Suppressor macrophage (primary cell): ENCODE data around the gene MAST4.
A peak's percentile ranks its signal among the peaks of the same experiment; 100 is the strongest.

Experiments used
- DNase-seq, 4 experiments: peaks; one replicate each; pipeline ENCODE4 v3.0.0-alpha.2; 2020 to 2022

Gene MAST4

DNA sequence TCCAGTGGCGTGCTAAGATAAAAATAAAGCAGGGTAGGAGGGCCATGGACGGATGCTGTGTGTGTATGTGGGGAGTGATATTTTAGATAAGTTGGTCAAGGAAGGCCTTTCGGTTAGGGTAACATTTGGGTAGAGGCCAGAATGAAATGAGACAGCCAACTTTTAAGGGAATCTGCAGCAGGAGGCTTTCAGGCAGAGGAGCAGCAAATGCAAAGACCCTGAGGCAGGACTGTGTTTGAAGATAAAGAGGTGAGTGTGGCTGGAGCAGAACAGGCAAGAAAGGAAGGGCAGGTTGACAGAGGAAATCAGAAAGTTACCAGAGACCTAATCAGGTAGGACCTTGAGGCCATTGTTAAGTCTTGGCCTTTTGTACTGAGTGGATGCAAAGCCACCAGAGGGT lies 106.2 kb downstream of the MAST4 start:
- no peak for DNase-seq

DNA sequence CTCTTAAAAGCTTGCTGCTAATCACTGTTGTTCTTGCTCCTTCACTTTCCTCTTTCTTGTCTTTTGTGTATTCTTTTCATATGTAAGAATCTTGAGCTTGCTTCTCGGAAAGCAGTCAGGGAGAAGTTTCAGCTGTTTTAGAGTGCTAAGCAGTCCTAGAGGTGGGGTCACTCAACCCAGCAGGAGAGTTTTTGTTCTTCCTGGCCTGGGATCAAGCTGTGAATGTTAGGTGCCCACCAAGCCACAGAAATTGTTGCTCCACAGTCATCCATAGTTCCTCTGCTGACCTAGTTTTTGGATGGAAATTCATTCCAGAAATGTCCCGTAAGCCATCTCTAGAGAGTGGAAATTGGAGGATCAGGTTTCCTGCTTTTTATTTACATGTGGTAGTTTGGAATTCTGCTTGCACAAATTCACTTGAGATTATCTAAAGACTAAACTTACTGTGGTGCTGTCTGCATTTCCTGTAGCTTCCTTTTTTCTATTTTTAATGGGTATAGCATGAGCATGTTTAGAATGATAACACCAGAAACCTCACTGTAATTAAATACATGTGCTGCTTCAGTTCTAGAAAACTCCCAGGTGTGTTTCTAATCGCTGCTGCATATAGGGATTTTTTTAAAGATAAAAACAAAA lies 108.7 kb downstream of the MAST4 start:
- no peak for DNase-seq

GRCh38 chr5:66708368-66708767 lies 112.2 kb downstream of the MAST4 start:
- no peak for DNase-seq

- no peak for DNase-seq
Observed at GRCh38 chr5:66710557-66711088, 114.4 kb downstream of the MAST4 start.

- DNase-seq: no peak
Observed at GRCh38 chr5:66713998-66714397, 117.8 kb downstream of the MAST4 start.

- no peak for DNase-seq
Observed at GRCh38 chr5:66717455-66718373, 121.5 kb downstream of the MAST4 start.

- DNase-seq: peak; percentile 66 to 91 (median 80)
Observed at GRCh38 chr5:66718374-66719002, 122.3 kb downstream of the MAST4 start.

GRCh38 chr5:66720780-66721179 lies 124.6 kb downstream of the MAST4 start:
- peak in 2 of 4 experiments; percentile 22 to 24 for DNase-seq

- peak in 3 of 4 experiments; percentile 27 to 59 (median 57) for DNase-seq
Observed at GRCh38 chr5:66722686-66723085, 126.5 kb downstream of the MAST4 start.

DNA sequence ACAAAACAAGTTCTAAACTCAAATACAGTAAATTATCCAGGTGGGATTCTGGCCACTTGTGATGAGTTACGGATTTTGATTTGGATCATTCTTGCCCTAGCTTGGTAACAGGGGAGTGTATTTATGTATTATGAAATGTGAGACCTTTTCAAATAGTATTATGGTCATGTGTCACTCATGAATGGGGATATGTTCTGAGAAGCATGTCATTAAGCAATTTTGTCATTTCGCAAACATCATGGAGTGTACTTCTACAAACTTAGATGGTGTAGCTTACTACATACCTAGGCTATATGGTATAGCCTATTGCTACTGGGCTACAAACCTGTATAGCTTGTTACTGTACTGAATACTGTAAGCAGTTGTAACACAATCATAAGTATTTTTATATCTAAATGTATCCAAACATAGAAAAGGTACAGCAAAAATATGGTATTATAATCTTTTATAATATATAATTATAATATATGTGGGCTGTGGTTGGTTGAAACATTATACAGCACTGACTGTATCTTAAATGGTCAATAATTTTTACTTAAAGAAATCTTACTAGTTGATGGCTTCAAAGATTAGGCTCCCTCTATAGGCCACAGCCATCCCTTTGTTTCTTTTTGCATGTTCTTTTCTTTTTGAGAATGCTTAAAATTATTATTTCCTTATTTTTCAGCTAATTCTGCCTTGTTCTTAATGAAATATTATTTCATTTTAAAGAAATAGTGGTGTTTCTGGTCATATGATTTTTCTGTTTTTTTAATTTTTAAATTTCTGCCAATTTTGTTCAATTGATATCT lies 128.4 kb downstream of the MAST4 start:
- DNase-seq: peak in 2 of 4 experiments; percentile 71 to 72

- DNase-seq: no peak
Observed at GRCh38 chr5:66727630-66728029, 131.4 kb downstream of the MAST4 start.

- no peak for DNase-seq
Observed at GRCh38 chr5:66728049-66728448, 131.9 kb downstream of the MAST4 start.

- DNase-seq: peak in 3 of 4 experiments; percentile 45 to 60 (median 51)
Observed at GRCh38 chr5:66737096-66737495, 140.9 kb downstream of the MAST4 start.

DNA sequence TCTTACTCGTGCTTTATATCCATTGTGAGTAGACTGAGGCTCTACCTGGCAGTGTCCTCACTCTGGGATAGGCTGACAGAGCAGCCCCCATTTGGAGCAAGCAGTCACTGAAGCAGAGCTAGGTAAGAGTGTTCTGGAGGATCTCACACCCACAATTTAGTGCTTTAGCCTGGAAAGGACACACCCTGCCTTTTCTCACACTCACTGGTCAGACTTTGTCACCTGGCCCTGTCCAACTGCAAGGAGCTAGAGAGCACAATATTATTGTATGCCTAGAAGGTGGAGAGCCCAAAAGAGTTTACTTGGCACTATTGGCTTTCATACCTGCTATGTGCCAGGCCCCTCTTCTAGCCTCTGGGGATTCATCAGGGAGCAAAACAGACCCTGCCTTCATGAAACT lies 141.9 kb downstream of the MAST4 start:
- DNase-seq: no peak

- peak in 2 of 4 experiments; percentile 64 to 75 for DNase-seq
Observed at GRCh38 chr5:66739021-66739420, 142.8 kb downstream of the MAST4 start.

DNA sequence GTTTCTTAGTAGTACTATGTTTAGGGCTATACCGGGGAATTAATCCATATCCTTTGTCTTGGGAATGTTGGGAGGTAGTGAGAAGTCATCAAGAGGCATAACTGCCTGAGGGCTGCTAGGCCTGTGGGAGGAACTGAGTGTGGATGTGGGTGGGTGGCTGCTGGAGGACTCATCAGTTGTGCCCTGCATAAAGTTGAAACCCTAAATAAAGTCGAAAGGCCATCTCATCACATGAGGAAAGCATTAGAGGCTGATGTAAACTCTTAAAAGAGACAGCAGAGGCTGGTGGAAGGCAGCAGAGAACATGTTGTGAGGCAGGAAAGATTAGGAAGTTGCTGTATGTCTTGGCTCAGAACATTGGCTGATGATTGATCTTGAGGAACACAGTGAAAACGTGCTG lies 143.8 kb downstream of the MAST4 start:
- DNase-seq: peak; percentile 54 to 85 (median 78)

DNA sequence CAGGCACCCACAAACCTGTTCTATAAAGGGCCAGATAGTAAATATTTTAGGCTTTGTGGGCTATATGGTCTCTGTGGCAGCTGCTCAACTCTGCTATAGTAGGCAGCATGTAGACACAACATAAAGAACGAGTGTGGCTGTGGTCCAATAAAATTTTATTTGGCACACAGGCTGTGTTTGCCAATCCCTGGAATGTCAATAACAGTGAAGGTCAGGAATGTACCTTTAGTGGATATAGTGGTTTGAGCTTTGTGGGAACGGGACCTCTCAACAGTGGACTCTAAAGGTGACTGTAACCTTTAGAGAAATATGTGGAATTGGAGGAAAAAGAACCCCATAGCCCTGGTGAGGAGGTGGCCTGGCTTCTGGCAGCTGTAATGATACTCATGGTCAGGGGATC lies 145.2 kb downstream of the MAST4 start:
- no peak for DNase-seq

DNA sequence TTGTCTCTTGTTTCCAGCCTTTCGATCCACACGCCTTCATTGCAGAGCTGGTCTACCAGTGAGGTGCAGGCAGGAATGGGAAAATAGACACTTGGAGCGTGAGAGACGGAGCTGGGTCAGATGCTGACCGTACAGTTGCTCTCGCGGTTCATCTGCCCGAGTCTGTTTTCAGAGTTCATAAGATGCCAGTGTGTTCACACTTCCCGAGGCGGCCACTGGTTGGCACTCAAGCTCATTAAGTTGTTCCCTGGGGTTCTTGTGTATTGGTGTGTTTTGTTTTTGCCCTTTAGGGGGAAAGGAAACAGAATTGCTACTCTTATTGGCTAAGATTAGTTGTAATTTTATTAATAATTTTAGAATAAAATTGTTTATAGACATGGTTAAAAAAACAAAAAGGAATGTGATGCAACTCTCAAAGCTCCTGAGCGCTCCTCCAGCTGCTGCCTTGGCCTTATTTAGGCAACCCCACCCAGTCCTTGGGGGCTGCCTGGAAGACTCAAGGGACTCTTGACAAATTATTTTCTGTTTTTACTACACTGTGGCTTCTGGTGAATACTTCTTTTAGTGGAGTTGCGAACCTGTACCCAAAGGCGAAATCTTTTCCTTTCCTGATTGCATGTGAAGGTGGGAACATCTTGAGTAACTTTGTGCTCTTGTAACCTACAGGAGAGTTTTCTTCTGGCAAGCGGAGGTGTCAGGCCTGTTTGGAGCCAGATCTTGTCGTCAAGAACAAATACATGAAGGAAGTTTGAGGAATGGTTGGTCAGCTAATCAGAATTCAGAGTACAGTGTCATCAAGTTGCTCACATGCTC lies 146.1 kb downstream of the MAST4 start:
- DNase-seq: no peak

DNA sequence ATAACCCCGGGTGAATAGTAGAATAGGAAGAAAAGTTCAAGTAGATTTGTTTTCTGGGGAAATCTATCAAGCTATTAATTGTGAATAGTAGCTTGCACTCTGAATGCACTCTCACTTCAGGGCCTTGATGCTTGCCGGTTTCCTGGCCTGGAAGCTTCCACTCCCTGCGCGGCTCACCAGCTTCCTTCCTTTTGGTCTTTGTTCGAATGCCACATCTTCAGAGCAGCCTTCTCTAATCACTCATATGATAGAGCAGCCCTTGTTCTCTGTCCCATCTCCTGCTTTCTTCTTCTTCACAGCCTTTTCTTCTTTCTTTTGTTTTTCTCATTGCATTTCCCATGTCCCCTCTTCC lies 146.7 kb downstream of the MAST4 start:
- no peak for DNase-seq

GRCh38 chr5:66743344-66743743 lies 147.2 kb downstream of the MAST4 start:
- no peak for DNase-seq

DNA sequence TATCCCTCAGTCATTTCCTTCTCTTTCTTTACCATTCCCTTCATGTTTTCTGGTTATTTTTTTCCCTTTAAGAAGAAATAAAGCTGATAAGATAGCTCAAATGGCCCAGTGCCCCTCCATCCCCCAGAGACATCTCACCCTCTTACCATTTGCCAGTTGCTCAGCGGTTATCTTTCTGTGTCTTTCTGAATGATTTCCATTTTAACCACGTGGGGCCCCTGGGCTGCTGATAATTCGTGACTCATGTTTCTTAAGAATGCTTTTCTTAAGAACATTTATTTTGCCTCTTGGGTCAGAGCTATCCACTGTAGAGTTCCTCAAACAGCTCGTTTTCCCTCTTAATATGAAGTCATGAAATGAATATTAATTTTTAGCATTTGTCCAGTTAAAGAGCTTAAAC lies 147.8 kb downstream of the MAST4 start:
- DNase-seq: peak in 1 of 4 experiments; percentile 28
